HTERT RPE-1 (cell line): ENCODE results near the gene SIPA1L3.

Experiments used
- in situ Hi-C: fragments of 300-500 bp; cut with MboI; formaldehyde crosslinking; loops from 4 replicates; pipeline ENCODE4 v1.14.3; 2020; ENCODE audit warnings: low sequenced_read_pairs

The SIPA1L3 gene

GRCh38 chr19:38173291-38174041 lies 266.5 kb downstream of the SIPA1L3 start:
- in situ Hi-C loops = no loop called here

DNA sequence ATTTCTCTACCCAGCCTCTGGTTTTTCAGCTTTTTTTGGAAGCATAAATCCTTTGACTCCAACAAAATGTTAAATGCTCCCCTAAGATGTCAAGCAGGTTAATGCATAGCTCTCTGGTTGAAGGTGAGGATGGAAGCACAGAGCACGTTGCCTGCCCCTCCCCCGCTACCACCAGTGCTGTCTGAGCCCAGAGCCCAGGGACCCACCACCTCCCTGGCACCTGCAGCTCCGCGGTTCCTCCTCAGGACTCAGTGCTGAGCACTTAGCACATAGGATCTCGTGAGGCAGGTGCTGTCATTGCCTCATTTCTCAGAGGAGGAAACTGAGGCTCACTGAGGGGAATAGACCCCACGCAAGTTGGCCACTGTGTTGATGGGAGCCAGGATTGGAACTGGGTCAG lies 268.4 kb downstream of the SIPA1L3 start:
- in situ Hi-C loops = no loop called here

DNA sequence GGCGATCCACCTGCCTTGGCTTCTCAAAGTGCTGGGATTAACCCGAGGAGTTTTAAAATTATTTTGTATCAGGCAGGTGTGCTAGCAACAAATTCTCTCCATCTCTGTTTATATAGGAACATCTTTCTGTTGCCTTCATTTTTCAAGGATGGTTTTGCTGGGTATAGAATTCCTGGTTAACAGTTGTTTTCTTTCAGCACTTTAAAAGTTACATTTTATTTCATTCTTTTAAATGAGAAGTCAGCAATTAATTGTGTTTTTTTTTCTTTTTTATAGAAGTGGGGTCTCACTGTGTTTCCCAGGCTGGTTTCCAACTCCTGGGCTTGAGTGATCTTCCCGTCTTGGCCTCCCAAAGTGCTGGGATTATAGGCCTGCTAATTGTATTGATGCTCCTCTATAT lies 273.1 kb downstream of the SIPA1L3 start:
- in situ Hi-C loops = no loop called here

DNA sequence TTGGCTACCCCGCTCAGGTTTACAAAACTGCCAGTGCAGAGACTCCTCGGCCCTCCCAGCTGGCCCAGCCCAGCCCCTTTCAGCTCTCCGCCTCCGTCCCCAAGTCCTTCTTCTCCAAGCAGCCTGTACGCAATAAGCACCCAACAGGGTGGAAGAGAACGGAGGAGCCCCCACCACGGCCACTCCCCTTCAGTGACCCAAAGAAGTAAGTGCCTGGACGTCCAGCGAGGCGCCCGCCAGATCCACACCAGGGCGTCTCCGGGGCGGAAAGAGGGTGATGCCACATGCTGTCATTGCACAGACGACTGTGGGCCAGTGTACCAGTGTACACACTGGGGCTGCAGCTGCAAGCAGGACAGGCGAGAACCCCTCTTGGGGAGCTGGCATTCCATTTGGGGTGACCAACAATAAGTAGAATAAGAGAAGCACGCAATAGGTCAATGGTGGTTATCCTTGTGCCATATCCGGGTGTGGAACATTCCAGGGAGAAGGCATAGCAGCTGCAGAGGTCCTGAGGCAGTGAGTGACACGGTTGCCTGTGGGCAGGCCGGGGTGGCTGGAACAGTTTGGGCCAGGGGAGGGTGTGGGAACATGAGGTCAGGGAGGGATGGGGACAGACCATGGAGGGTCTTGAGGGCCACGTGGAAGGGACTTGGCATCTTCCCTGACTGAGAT lies 275.7 kb downstream of the SIPA1L3 start:
- in situ Hi-C loops = no loop called here

DNA sequence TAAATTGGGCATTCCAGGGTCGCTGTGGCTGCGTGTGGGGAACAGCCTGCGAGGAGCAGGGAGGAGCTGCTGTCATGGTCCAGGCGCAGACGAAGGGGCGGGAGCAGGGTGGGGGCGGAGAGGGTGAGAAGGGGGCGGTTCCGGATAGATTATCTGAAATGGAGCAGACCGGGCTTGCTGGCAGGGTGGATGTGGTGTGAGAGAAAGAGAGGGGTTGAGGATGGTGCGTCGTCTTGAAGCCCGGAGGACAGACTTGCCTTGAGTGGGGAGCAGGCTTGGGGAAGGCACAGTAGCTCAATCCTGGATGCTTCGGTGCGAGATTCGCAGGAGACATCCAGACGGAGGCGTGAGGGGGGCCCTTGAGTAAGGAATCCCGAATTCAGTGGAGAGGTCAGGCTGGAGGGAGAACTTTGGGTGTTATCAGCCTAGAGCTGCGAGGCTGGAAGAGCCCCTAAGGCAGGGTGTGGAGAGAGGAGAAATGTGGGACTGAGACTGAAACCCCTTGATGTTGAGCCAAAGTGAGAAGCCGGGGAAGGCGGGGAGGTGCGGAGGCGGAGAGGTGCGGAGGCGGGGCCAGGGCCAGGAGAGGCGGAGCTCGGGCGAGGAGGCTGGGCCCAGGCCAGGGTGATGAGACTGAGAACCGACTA lies 276.4 kb downstream of the SIPA1L3 start:
- in situ Hi-C loops = no loop called here

GRCh38 chr19:38184815-38185214 lies 277.8 kb downstream of the SIPA1L3 start:
- in situ Hi-C loops = no loop called here

DNA sequence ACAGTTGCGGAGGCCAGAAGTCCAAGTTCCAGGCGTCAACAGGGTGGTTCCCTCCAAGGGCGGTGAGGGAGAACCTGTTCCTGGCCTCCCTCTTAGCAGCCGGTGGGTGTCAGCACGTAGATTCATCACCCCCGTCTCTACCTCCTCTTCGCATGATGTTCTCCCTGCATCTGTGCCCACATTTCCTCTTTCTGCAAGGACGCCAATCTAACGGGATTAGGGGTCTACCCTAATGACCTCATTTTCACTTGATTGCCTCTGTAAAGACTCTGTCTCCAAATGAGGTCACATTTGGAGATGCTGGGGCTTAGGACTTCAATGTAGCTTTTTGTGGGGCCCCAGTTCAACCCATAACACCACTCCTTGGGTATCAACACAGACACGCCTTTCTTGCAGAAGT lies 278.6 kb downstream of the SIPA1L3 start:
- in situ Hi-C loops = no loop called here

DNA sequence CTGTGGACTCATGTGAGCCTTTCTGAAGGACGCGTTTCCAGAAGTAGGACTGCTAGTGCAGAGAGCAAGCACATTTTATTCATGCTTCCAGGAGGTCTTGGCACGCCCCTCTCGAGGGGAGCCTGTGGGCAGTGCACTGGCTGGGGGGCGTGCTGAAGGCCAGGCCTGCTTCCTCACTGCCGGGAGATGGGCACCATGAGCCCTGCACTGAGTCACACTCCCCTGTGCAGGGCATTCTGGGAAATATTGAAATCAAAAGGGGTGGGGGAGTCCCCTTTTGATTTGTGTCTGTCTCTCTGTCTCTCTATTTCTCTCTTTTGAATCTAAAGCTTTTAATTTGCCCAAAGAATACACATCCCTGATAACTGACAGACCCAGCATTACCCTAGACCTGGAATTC lies 283.1 kb downstream of the SIPA1L3 start:
- in situ Hi-C loops = no loop called here

GRCh38 chr19:38190793-38191192 lies 283.8 kb downstream of the SIPA1L3 start:
- in situ Hi-C loops = no loop called here

DNA sequence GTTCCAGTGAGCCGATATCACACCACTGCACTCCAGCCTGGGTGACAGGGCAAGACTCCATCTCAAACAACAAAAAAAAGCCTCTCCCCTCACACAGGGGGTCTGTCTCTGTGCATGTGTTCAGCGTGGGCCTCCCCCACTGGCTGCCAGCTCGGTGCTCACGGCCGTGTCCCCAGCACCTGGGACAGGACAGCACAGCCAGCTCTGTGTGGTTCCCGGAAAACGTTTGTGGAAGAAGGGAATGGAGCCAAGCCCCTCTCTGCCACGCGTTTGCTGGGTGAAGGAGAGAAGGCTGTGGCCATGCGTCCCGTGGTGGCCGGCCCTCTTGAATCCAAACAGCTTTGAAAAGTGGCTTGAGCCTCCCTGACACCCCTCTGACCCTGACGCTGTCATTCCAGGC lies 284.7 kb downstream of the SIPA1L3 start:
- in situ Hi-C loops = no loop called here

DNA sequence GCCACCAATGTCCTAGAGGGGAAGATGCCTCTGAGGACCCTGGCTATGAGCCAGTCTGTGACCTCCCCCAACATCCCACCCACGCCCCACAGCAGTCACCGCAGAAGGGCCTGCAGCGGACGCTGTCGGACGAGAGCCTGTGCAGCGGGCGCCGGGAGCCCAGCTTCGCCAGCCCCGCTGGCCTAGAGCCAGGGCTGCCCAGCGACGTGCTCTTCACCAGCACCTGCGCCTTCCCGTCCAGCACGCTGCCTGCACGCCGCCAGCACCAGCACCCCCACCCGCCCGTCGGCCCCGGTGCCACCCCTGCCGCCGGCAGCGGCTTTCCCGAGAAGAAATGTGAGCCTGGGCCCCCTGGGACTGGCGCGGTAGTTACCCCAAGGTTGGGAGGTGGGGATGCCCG lies 286.4 kb downstream of the SIPA1L3 start:
- in situ Hi-C loops = no loop called here

- in situ Hi-C loops = no loop called here
These were observed 287.2 kb downstream of the SIPA1L3 start for GRCh38 chr19:38194061-38194701.

- in situ Hi-C loops = no loop called here
These were observed 288.2 kb downstream of the SIPA1L3 start for GRCh38 chr19:38195237-38195636.

- in situ Hi-C loops = no loop called here
These were observed 289.3 kb downstream of the SIPA1L3 start for GRCh38 chr19:38196245-38196837.

- in situ Hi-C loops = no loop called here
These were observed 290.1 kb downstream of the SIPA1L3 start for GRCh38 chr19:38196948-38197656.

DNA sequence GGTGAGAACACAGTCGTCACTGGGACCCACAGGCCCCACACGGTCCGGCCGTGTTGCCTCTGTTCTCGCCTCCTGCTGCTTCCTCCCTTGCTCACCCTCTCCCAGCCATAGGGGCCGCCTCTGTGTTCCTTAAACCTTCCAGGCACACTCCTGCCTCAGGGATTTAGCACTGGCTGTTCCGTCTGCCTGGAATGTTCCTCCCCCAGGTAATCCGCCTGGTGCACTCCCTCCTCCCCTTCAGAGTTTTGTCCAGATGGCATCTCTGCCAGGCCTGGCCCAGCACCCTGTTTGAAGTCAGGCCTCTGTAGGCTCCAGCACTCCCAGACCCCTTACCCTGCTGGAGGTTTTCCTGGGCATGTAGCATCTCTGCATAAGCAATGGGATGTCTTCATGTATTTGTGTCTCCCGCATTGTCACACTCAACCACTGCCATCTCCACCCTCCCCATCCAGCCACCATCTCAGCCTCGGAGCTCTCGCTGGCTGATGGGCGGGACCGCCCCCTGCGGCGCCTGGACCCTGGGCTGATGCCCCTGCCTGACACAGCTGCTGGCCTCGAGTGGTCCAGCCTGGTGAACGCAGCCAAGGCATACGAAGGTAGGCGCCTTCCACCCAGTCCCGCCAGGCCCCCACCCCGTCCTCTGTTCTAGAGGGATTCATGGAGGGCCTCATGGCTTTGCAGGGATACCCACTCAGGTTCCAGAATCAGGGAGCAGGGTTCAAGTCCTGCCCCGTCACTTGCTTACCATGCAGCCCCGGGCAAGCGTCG lies 291.1 kb downstream of the SIPA1L3 start:
- in situ Hi-C loops = no loop called here

DNA sequence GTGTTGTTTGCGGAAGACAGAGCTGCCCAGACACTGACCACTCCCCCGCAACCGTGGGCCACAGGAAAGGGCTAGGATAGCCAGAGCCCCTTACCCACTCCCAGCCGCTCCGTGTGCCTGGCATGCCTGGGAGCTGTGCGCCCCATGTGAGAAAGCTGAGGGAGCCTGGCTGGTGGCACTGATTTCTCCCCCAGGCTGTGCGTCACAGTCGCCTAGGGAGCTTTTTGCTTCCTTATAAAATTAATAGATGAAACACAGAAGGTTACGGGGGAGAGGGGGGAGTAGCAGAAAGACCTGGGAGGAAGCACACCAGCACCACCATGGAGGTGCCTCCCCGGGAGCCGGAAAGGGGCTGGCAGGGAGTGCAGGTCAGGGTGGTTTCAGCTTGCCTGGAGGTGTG lies 292.3 kb downstream of the SIPA1L3 start:
- in situ Hi-C loops = no loop called here

DNA sequence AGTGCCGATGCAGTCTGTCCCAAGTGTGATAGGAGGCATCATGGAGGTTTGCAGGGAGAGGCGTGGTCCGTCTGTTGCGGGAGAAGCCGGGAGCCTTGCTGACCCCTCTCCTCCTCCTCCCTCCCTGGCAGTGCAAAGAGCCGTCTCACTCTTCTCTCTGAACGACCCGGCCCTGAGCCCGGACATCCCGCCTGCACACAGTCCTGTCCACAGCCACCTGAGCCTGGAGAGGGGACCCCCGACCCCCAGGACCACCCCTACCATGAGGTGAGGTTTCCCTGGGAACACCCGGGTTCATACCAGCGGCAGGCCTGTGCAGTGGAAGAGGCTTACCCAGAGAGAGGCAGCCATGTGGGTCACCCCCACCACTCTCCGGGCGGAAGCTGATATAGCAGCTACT lies 294.7 kb downstream of the SIPA1L3 start:
- in situ Hi-C loops = no loop called here

DNA sequence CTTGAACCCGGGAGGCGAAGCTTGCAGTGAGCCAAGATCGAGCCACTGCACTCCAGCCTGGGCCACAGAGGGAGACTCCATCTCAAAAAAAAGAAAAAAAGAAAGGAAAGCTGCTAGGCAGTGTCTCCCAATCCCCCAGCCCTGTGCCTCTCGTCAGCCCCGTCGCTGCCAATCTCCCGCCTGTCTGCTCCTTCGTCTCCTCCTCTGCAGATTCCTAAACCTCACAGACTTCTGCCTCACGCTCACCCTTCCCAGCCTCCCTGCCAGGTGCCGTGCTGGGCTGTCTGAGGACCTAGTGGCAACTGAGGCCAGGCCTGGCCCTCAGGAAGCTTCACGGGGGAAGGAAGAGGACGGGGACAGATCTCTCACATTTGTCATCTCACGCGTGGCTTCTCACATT lies 295.5 kb downstream of the SIPA1L3 start:
- in situ Hi-C loops = no loop called here

- in situ Hi-C loops = no loop called here
These were observed 296.2 kb downstream of the SIPA1L3 start for GRCh38 chr19:38203197-38203596.
